Hematopoietic multipotent progenitor cell treated with erythropoietin and hydrocortisone succinate and interleukin-3 and kit ligand, for 15 days (in vitro differentiated cells): ENCODE measurements around the gene CTSV.
"Not testable (repeated sequence)": the region's sequence is repeated elsewhere in the genome, so short reads cannot be mapped to it uniquely, and the experiment has no call there.

Experiments
- DNase-seq: peaks from one replicate; pipeline ENCODE4 v3.0.0-alpha.2; 2015; ENCODE audit warnings: low spot score

Gene CTSV

DNA sequence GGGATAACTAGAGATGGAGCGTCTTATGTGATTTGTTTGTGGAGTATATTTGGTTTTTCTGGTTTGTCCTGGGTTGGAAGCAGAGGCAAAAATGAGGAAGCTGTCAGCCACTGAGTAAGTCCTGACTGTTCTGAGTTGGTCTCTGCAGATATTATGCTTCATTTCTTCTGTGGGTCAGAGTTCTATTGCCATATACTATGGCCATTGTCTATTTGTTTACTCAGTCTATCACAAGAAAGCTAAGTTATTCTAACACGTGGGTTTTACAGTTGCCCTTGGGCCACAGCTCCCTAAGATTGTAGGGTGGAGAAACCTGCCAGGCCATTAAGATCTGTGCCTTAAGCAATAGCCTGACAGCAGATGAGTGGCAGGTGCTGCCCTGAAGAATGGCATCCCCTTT, 3.0 kb upstream of the CTSV start:
- no peak for DNase-seq

DNA sequence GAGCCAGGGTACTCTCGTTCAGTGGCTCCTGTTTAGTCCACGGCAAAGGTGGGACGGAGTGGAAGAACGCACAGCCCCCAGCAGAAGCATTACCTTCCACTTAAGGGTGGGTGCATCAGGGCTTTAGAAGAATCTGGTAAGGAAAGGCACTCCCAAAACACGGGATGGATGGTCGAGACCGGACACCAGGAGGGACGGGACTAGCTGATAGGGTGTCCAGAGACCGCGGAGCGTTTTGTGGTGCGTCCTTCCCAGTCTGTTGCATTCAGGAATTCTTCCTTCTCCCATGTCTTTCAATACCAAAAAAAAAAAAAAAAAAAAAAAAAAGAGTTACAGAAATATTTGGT, 545 bp upstream of the CTSV start:
- DNase-seq, result no peak

DNA sequence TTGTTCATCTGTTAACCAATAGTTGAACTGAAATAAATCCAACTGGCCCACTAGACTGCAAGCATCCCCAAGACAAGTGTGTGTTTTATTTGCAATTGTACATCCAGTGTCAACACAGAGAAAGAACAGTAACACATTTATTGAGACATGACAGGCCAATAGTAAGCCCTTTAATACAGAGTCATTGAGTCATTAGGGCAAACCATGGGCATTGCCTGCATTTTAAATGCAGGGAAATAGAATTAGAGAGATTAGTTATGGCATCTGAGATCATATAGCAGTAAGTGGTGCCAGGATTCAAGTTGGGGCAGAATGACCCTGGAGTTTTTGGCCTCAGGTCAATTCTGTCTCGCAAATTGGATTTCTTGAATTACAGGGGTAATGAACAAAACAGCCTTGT, 15.4 kb downstream of the CTSV start:
- not testable (repeated sequence) for DNase-seq

DNA sequence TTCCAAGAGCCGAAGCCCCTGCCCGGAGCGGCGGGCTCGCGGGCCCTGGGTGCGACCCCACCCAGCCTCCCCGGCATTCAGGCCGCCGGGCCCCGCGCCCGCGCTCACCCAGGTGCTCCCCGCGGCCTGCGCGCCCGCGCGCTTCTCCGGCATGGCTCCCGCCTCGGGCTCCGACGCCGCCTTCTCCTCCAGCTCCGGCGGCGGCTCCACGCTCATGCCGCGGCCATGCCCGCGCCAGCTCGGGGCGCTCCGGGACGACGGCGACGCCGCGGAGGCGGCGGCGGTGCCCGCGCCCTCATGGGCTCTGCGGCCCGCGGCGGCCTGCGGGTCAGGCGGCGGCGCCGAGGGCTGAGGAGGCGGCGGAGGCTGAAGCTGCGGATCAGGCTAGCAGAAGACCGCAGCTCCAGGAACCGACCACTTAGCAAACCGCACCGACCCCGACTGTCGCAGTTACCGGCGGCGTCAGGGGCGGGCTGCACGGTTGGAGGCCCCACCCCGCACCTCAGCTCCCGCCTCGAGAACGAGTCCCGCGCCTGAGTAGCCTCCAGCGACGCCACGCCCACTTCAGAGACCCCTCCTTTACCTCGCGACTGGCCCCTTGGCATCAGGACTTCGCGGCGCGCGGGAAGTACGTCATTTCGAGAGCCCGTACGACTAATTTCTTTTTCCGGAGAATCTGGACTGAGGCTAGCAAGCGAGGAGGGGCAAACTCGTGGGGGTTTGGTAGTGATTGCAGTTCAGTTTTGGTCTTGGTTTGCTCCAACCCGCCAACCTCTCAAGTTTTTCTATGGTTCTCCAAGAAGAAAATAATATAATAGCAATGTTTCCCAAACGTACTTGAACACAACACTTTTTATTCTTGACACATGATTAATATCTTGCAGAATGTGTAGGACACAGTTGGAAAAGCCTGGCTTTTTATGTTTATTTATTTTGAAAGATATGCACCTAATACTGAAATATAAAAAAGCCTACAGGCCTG, 25.5 kb downstream of the CTSV start:
- DNase-seq, result peak; percentile 44

DNA sequence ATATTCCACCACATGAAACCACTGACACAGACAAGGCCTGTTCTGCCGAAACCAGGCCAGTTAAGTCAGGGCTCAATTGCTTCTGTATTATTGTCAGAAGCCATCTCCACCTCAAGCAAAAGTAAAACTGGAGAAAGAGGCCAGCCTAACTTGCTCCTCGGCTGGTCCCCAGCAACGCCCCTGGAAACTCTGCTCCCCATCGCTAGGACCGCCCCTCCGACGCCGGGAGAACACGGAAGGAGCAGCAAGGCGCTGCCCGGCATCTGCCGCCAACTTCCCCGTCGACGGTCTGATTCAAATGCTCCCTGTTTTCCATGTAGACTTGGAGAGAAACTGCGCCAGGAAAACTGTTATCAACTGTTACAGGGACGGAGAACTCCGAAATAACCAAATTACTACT, 26.3 kb downstream of the CTSV start:
- peak; percentile 12 for DNase-seq

DNA sequence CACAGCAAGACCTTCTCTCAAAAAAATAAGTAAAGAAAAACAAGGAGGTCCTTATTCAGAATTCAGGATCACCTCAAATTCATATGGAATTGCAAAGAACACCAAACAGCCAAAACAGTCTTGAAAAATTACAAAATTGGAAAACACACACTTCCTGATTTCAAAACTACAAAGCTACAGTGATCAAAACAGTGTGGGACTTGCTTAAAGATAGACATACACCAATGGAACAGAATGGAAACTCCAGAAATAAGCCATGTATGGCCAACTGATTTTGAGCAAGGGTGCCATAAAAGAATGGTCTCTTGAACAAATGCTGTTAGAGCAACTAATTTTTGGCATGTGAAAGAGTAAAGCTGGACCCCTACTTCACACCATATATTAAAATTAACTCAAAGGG, 36.7 kb downstream of the CTSV start:
- DNase-seq, result not testable (repeated sequence)

DNA sequence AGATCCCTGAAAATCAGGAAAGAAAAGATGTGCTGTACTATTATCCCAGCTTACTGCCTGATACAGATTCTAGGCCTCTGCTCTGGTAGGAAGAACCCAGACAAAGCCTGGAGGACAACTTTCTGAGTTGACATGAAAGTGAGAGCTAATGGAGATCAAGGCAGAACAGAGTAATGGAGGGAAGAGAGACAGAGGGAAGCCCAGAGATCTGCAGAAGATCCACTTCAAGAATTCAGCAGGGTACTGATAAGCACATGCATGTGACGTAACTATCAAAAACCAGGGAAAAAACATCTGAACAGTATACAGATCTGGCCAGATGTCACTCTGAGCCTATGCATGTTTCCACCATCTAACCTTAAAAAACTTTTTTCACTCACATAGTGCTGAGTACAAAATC, 37.6 kb downstream of the CTSV start:
- DNase-seq, result not testable (repeated sequence)

DNA sequence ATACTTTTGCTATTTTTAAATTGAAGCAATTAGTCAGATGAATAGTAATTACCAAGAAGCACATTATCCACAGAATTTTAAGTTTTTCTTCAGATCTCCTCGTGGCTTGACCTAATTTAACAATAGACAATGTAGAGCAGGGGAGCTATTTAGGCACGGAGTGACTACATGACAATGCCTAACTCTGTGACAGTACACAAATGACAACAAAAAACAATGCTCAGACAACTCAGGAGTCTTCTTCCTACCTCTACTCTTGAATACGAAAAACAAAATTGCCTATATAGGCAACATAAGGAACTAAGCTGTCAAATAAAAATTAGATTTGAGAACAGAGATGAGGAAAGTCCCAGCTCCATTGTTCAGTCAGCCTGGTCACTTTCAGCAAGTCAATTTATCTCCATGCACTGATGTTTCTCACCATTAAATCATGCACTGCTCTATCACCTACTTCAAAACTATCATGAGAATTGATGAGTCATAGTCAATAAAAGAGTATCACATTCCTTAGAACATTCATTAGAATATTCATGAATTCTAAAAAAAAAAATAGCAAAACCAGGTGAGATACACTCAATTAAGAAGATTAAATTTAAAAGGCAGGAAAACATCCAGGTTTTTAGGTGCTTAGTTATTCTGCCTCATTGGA, 38.7 kb downstream of the CTSV start:
- peak; percentile 20 for DNase-seq

DNA sequence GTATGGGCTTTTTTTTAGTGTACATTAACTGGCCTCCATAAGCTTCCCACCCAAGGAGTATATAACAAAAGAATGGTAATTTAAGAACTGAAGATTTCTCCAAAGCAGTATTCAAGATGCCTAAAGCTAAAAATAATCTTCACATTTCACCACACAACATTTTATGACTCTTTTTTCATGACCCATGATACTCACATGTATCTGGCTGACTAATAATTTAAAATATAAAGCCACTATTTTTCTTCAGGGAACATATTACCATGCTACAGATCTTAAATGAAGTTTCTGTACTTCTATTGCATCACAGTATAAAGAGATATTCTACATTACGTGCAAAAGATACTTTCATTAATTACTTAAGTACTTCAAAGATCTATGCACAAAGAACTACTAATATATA, 39.2 kb downstream of the CTSV start:
- DNase-seq, result not testable (repeated sequence)

DNA sequence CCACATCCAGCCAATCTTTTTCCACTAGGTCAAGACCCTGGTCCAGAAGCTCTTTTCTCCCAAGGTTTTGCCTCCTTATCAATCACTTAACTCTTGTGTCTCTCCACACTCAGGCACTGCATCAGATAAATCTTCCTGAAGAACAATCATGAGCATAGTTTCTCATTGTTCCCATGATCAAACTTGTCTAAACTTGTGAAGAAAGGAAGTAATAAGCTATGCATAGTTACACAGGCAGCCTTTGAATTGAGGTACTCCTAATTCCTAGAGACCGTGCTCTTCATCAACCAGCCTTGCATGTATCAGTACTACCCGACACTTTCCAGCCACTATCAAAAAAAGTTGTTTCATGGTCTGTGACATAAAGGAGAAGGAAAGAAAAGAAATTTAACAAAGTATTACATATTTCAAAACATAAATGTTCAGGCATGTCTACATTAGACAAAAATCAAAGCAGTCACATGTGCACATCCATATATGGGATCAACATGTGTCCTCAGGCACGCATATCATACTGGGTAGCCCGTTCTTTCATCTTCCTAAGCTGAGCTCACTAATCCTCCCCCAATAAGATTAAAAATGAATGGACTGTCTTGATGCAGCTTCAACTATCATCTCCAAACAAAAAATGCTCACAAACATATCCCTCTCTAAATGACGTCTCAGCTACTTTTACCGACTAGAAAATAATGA, 41.8 kb downstream of the CTSV start:
- not testable (repeated sequence) for DNase-seq

DNA sequence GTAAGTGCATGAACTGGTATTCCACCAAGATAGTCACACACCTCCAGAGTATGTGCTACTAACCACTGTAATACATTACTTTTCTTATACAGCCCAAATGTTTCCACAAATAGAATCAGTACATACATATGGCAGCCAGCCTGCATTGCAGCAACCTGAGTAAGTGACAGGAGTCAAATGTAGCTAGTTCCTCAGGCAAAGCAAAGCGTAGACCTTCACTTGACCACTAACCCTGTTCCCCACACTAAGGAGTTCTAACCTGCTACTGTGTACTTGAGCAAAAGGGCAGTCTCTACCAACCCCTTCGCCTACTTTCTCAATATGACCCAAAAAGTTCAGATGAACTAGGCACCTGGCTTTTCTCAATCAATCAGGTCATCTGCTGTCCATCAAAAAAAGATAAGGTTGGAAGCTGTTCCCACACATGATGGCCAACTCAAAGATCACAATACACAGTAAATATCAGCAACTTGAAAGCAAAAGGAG, 44.4 kb downstream of the CTSV start:
- DNase-seq, result not testable (repeated sequence)

DNA sequence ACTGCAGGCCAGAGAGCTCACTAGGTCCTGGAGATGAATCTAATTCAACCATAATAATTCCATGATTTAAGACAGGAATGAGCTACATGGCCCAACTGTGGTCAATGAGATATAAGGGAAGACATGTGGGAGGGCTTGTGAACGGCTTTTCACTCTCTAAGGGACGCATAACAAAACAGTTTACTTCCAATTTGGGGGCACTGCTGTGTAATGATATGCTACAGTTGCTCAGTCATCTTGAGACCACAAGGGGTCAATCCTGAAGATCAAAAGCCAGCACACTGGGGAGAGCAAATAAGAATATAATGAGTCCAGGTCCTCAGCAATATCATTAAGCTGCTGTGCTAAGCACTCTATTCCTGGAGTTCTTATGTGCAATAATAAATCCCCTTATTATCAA, 46.6 kb downstream of the CTSV start:
- DNase-seq, result not testable (repeated sequence)

DNA sequence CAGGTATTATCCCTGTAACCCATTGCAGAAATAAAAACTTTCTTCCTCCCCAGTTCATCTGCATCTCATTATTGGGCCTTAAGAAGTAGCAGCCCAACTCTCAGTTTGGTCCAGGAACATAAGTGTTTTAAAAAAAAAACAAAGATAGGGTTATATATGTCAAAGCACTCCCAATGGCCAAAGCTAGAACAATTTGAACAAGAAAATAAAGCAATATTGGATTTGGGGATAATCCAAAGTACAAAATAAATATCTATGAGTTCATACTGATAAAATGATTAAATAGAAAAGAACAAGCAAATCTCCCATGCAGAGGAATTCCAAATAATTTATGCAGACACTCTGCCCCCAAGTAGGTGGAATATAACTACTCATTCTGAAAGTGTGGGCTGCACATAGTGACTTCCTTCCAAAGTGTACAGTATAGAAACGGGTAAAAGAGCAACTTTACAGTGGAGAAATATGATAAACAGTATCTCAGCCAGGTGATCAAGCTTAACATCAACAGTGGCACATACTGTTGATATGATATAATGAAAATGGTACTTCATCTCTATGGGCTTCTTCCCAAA, 49.1 kb downstream of the CTSV start:
- DNase-seq, result not testable (repeated sequence)

DNA sequence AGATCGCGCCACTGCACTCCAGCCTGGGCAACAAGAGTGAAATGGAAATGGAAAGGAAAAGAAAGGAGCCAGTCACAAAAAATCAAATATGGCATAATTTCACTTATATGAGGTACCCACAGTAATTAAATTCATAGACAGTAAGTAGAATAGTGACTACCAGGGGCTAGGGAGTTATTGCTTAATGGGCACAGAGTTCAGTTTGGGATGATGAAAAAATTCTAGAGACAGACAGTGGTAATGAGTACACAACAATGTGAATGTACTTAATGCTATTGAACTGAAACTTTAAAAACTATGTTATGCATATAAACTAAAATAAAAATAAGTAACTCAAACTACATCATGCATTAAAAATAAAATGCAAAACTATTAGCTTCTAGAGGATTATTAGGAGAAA, 54.1 kb downstream of the CTSV start:
- DNase-seq, result not testable (repeated sequence)

DNA sequence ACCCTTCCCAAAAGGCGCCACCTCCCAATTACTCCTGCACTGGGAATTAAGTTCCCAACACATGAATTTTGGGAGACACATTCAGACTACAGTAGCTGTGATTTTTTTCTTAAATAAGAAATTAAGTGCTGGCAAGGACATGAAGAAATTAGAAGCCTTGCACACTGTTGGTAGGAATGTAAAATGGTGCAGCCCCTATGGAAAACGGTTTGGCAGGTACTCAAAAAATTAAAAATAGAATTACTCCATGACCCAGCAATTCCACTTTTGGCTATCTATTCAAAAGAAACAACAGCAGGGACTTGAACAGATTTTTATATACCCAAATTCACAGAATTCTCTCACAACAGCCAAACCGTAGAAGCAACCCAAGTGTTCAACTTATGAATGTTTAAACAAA, 54.8 kb downstream of the CTSV start:
- DNase-seq, result not testable (repeated sequence)

DNA sequence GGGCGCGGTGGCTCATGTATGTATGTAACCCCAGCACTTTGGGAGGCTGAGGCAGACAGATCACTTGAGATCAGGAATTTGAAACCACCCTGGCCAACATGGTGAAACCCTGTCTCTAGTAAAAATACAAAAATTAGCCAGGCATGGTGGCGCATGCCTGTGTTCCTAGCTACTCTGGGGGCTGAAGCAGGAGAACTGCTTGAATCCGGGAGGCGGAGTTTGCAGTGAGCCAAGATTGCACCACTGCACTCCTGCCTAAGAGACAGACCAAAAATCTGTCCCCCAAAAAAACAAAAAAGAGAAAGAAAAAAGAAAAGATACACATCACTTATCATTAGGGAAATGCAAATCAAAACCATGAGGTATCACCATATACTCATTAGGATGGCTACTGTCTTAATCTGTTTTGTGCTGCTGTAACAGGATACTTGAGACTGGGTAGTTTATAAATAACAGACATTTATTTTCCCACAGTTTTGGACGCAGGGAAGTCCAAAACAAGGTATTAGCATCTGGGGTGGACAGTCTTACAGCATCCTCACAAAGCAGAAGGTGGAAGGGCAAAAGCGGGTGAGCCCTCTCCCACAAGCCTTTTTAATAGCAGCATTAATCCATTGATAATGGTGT, 55.3 kb downstream of the CTSV start:
- not testable (repeated sequence) for DNase-seq
